Liver (tissue), 9 donors: ENCODE data around the gene PLPP6. TPM values are rescaled to one million over a fixed set of nuclear protein-coding genes. Genes with fewer than 3 reads are reported as not detected.

Experiments used
- DNase-seq: peaks from one replicate; pipeline ENCODE4 v3.0.0-alpha.2; 2017; ENCODE audit warnings: low spot score
- H3K27ac ChIP-seq, 2 donors: one replicate each; pipeline ENCODE4 v1.7.0; 2013; ENCODE audit warnings: inconsistent platforms in 2 of 2, low read length in 2 of 2, control low read depth in 1 of 2, low read depth in 1 of 2, mild to moderate bottlenecking in 1 of 2
- H3K27me3 ChIP-seq, 4 donors: one replicate each; pipeline versions ENCODE4 v1.6.1 to v1.7.0; 2013; ENCODE audit warnings: low read length in 3 of 4, inconsistent platforms in 1 of 4, mild to moderate bottlenecking in 1 of 4, moderate library complexity in 1 of 4; ENCODE audit not compliant: control insufficient read depth in 4 of 4, insufficient read depth in 4 of 4
- H3K36me3 ChIP-seq, 4 donors: one replicate each; pipeline versions ENCODE4 v1.6.1 to v1.7.0; 2013; ENCODE audit warnings: low read length in 3 of 4, mild to moderate bottlenecking in 3 of 4, low read depth in 1 of 4, moderate library complexity in 1 of 4; ENCODE audit not compliant: control insufficient read depth in 4 of 4, insufficient read depth in 3 of 4
- H3K4me1 ChIP-seq, 4 donors: one replicate each; pipeline versions ENCODE4 v1.6.1 to v1.7.0; 2013; ENCODE audit warnings: low read length in 3 of 4, mild to moderate bottlenecking in 3 of 4, moderate library complexity in 1 of 4; ENCODE audit not compliant: control insufficient read depth in 4 of 4, insufficient read depth in 4 of 4
- H3K4me3 ChIP-seq, 3 donors: one replicate each; pipeline versions ENCODE4 v1.6.1 to v1.7.0; 2013; ENCODE audit warnings: low read length in 3 of 3, control low read depth in 1 of 3, low read depth in 1 of 3, mild to moderate bottlenecking in 1 of 3
- H3K9ac ChIP-seq, 2 donors: one replicate each; pipeline ENCODE4 v1.7.0; 2013; ENCODE audit warnings: low read length in 2 of 2, mild to moderate bottlenecking in 2 of 2, moderate library complexity in 2 of 2, control low read depth in 1 of 2, low read depth in 1 of 2
- H3K9me3 ChIP-seq, 4 donors: one replicate each; pipeline versions ENCODE4 v1.6.1 to v1.7.0; 2013; ENCODE audit warnings: low read length in 3 of 4; ENCODE audit not compliant: control insufficient read depth in 4 of 4
- ATF3 ChIP-seq: IDR thresholded peaks from 2 replicates; pipeline ENCODE4 v1.6.1; 2016; ENCODE audit warnings: antibody characterized with exemption
- CTCF ChIP-seq: fragments of 150-350 bp; IDR thresholded peaks from 2 replicates; pipeline ENCODE4 v1.5.1; 2017; ENCODE audit warnings: improper control_type of control experiment, low read depth, low read length; ENCODE audit not compliant: missing input control
- EGR1 ChIP-seq, 2 donors: IDR thresholded peaks; 2 replicates each; pipeline ENCODE4 v1.6.1; 2016 to 2018; ENCODE audit warnings: antibody characterized with exemption in 2 of 2, low read depth in 2 of 2
- FOXA1 ChIP-seq: IDR thresholded peaks from 2 replicates; pipeline ENCODE4 v1.6.1; 2016; ENCODE audit warnings: antibody characterized with exemption
- FOXA2 ChIP-seq: IDR thresholded peaks from 2 replicates; pipeline ENCODE4 v1.6.1; 2016; ENCODE audit warnings: antibody characterized with exemption
- GABPA ChIP-seq, 2 donors: IDR thresholded peaks in 1 of 2; conservative IDR thresholded peaks in 1 of 2; 2 replicates each; pipeline ENCODE4 v1.6.1; 2016; ENCODE audit warnings: antibody characterized with exemption in 2 of 2, mild to moderate bottlenecking in 1 of 2, moderate library complexity in 1 of 2
- HNF4A ChIP-seq, 2 donors: conservative IDR thresholded peaks; 2 replicates each; pipeline ENCODE4 v1.6.1; 2016; ENCODE audit warnings: antibody characterized with exemption in 2 of 2, mild to moderate bottlenecking in 2 of 2
- NR2F2 ChIP-seq: IDR thresholded peaks from 2 replicates; pipeline ENCODE4 v1.6.1; 2016; ENCODE audit warnings: antibody characterized with exemption
- RAD21 ChIP-seq, 2 donors: IDR thresholded peaks; 2 replicates each; pipeline ENCODE4 v1.6.1; 2016; ENCODE audit warnings: antibody characterized with exemption in 2 of 2, mild to moderate bottlenecking in 2 of 2
- REST ChIP-seq: IDR thresholded peaks from 2 replicates; pipeline ENCODE4 v1.6.1; 2016; ENCODE audit warnings: antibody characterized with exemption, mild to moderate bottlenecking
- RXRA ChIP-seq, 2 donors: IDR thresholded peaks; 2 replicates each; pipeline ENCODE4 v1.6.1; 2017 to 2018; ENCODE audit warnings: antibody characterized with exemption in 2 of 2, mild to moderate bottlenecking in 1 of 2
- SP1 ChIP-seq: IDR thresholded peaks from 2 replicates; pipeline ENCODE4 v1.6.1; 2018; ENCODE audit warnings: antibody characterized with exemption, mild to moderate bottlenecking
- TAF1 ChIP-seq: conservative IDR thresholded peaks from 2 replicates; pipeline ENCODE4 v1.6.1; 2016; ENCODE audit warnings: antibody characterized with exemption, mild to moderate bottlenecking
- ZBTB33 ChIP-seq: IDR thresholded peaks from 2 replicates; pipeline ENCODE4 v1.6.1; 2016; ENCODE audit warnings: antibody characterized with exemption
- WGBS: extraction: QIAGEN DNeasy Blood & Tissue Kit; methylation state at CpG from one replicate; pipeline ENCODE4 v1.1.7; 2013; 5-methylcytosine and 5-hydroxymethylcytosine counted together
- polyA plus RNA-seq, 2 donors: library from polyadenylated mRNA; stranded (reverse) in 1 of 2; unstranded in 1 of 2; fragments of 200-250 nt in 1 of 2; fragments of >200 nt in 1 of 2; fragmentation: Nextera tagmentation in 1 of 2; extraction: Ambion mirVana in 1 of 2; gene quantifications; one replicate each; pipeline versions ENCODE4 v1.2.1 to v1.2.3, GENCODE V29; 2013 to 2015
- total RNA-seq, 2 donors: library from RNA; depleted of rRNA; stranded (reverse); fragments of >200 nt; gene quantifications; one replicate each; pipeline ENCODE4 v1.2.3, GENCODE V29; 2014
- donor health status: healthy.
- donor health status: healthy.
- donor health status: healthy.
- donor health status: healthy.
- donor health status: healthy.

The PLPP6 gene
- total and polyA plus RNA-seq, 4 donors, result 9.5 to 11.8 (median 11.1) TPM

- no peak for TF ChIP-seq REST
- TF ChIP-seq SP1, result peak; percentile 53
- no peak for TF ChIP-seq FOXA1
- TF ChIP-seq FOXA2, result peak; percentile 17
These were observed 38.0 kb downstream of the PLPP6 start (continued) for GRCh38 chr9:4700091-4700490.

- H3K4me1 ChIP-seq, result peaks cover 1 to 13% (median 6%) of the 10 kb centered on the region in 4 donors
- no peak overlapping the region for H3K4me3 ChIP-seq
- no peaks in the 10 kb centered on the region for H3K27me3 ChIP-seq
- H3K9ac ChIP-seq, result no peak overlapping the region
- no peak for TF ChIP-seq GABPA (IDR thresholded peaks at IDR 0.05 in 1 of 2, conservative IDR thresholded peaks at IDR 0.05 in 1 of 2)
- no peak for TF ChIP-seq TAF1
- TF ChIP-seq REST, result no peak
- TF ChIP-seq ZBTB33, result no peak
- TF ChIP-seq FOXA2, result no peak
- TF ChIP-seq HNF4A (conservative IDR thresholded peaks at IDR 0.05), result no peak
- no peak for TF ChIP-seq RAD21 (IDR thresholded peaks at IDR 0.05)
- no peak for TF ChIP-seq CTCF
- TF ChIP-seq ATF3, result no peak
- TF ChIP-seq FOXA1, result no peak
- TF ChIP-seq EGR1 (IDR thresholded peaks at IDR 0.05; ENCODE audit: low read depth in 2 of 2), result no peak
- TF ChIP-seq NR2F2, result no peak
- no peak for TF ChIP-seq RXRA (IDR thresholded peaks at IDR 0.05)
- 64% methylated on average over 2 of the region's 2 CpGs for WGBS
- H3K27ac ChIP-seq, result no peak overlapping the region
- DNase-seq, result no peak
- H3K9me3 ChIP-seq, result no peaks in the 10 kb centered on the region
- H3K36me3 ChIP-seq, result peaks cover 1 to 51% (median 48%) of the 10 kb centered on the region in 4 donors
These were observed 38.8 kb downstream of the PLPP6 start for GRCh38 chr9:4700932-4701331.
